Nucleus accumbens (tissue), 56 donors: Measurements from ENCODE around the gene GOLGA6L2.
"Not testable (repeated sequence)": the region's sequence is repeated elsewhere in the genome, so short reads cannot be mapped to it uniquely, and the experiment has no call there.

Source experiments
- DNase-seq, 56 donors: peaks; one replicate each; lab custom pipeline; 2025; lab: John Stamatoyannopoulos, UW

GOLGA6L2 gene

GRCh38 chr15:23434699-23435098 is 12.3 kb downstream of the GOLGA6L2 start:
- not testable (repeated sequence) for DNase-seq

- not testable (repeated sequence) for DNase-seq
Measured at GRCh38 chr15:23425327-23425726, 21.7 kb downstream of the GOLGA6L2 start.

- no peak for DNase-seq
Measured at GRCh38 chr15:23424111-23424904, 22.7 kb downstream of the GOLGA6L2 start.

- DNase-seq, result peak in 1 of 56 donors; percentile 21
Measured at GRCh38 chr15:23422946-23423708, 23.9 kb downstream of the GOLGA6L2 start.

- DNase-seq, result no peak
Measured at GRCh38 chr15:23422099-23422945, 24.7 kb downstream of the GOLGA6L2 start.

- no peak for DNase-seq
Measured at GRCh38 chr15:23420806-23421575, 26.1 kb downstream of the GOLGA6L2 start.

GRCh38 chr15:23416349-23417276 is 30.4 kb downstream of the GOLGA6L2 start:
- DNase-seq, result no peak

GRCh38 chr15:23415866-23416265 is 31.2 kb downstream of the GOLGA6L2 start:
- DNase-seq, result not testable (repeated sequence)

GRCh38 chr15:23415321-23415865 is 31.6 kb downstream of the GOLGA6L2 start:
- no peak for DNase-seq

- not testable (repeated sequence) for DNase-seq
Measured at GRCh38 chr15:23412881-23413600, 34.0 kb downstream of the GOLGA6L2 start.

GRCh38 chr15:23411841-23412240 is 35.2 kb downstream of the GOLGA6L2 start:
- no peak for DNase-seq

- DNase-seq, result no peak
Measured at GRCh38 chr15:23403550-23403949, 43.5 kb downstream of the GOLGA6L2 start.

GRCh38 chr15:23402544-23402943 is 44.5 kb downstream of the GOLGA6L2 start:
- no peak for DNase-seq

GRCh38 chr15:23402140-23402539 is 44.9 kb downstream of the GOLGA6L2 start:
- DNase-seq, result no peak

- no peak for DNase-seq
Measured at GRCh38 chr15:23401627-23402026, 45.4 kb downstream of the GOLGA6L2 start.

- DNase-seq, result not testable (repeated sequence)
Measured at GRCh38 chr15:23399207-23399606, 47.8 kb downstream of the GOLGA6L2 start.

GRCh38 chr15:23398357-23398756 is 48.7 kb downstream of the GOLGA6L2 start:
- DNase-seq, result not testable (repeated sequence)

GRCh38 chr15:23397779-23398178 is 49.3 kb downstream of the GOLGA6L2 start:
- DNase-seq, result no peak
